ENCODE data around the gene MYL2. TPM values are rescaled to one million over a fixed set of nuclear protein-coding genes. Genes with fewer than 3 reads are reported as not detected.

Gene MYL2
- total RNA-seq, 4 donors from 2014 or later, result not detected

- WGBS, 2 donors, result 92% methylated on average over 16 of the region's 16 CpGs
- TF ChIP-seq POLR2A (IDR thresholded peaks at IDR 0.05) (no peak), CTCF (IDR thresholded peaks at IDR 0.05) (no peak)
- H3K4me3 ChIP-seq (ENCODE audit: low read depth, poor library complexity, severe bottlenecking), result no peak overlapping the region
- intact Hi-C loops (cut with DNase I; ENCODE audit: low total_unique reads), result no loop called here
- DNase-seq (ENCODE audit: low spot score in 2 of 2), result peak in 1 of 2 donors; percentile 76
Measured at GRCh38 chr12:110933326-110933974, 13.1 kb upstream of the MYL2 start.

GRCh38 chr12:110932046-110932445 lies 11.7 kb upstream of the MYL2 start:
- TF ChIP-seq CTCF (IDR thresholded peaks at IDR 0.05) (no peak), POLR2A (IDR thresholded peaks at IDR 0.05) (no peak)
- intact Hi-C loops (cut with DNase I; ENCODE audit: low total_unique reads), result no loop called here
- no peak overlapping the region for H3K4me3 ChIP-seq (ENCODE audit: low read depth, poor library complexity, severe bottlenecking)

DNA sequence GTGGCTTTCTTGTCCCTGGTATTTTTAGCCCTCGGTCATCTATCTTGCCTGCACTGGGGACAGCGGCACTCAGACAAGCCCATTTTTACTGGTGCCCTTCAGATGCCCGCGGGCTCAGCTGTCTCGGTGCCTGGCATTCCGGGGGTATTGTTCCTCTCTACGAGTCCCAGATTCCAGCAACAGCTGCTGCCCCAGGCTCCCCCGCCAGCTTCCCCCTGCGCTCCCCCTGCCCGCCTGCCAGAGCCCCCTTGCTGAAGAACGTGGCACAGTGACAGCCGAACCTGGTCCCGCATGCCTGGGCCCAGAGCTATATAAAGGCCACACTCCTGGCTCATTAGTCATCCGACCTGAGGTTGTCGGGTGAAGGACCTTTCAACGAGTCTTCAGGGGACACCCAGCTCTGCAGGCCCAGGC lies 10.9 kb upstream of the MYL2 start:
- peak in 1 of 2 donors; percentile 73 for DNase-seq (ENCODE audit: low spot score in 2 of 2)
- H3K4me3 ChIP-seq (ENCODE audit: low read depth, poor library complexity, severe bottlenecking), result no peak overlapping the region
- intact Hi-C loops (cut with DNase I; ENCODE audit: low total_unique reads), result no loop called here
- WGBS, 2 donors, result 60 to 71% methylated on average over 10 to 16 of the region's 16 CpGs
- TF ChIP-seq POLR2A (IDR thresholded peaks at IDR 0.05) (no peak), CTCF (IDR thresholded peaks at IDR 0.05) (no peak)

More at GRCh38 chr12:110932046-110932445, 11.7 kb upstream of the MYL2 start:
- 29 to 43% methylated on average over 11 of the region's 11 CpGs for WGBS, 2 donors
- DNase-seq (ENCODE audit: low spot score in 2 of 2), result peak in 1 of 2 donors; percentile 50

- H3K4me3 ChIP-seq (ENCODE audit: low read depth, poor library complexity, severe bottlenecking), result no peak overlapping the region
- DNase-seq (ENCODE audit: low spot score in 2 of 2), result peak in 1 of 2 donors; percentile 62
- WGBS, 2 donors, result 80 to 83% methylated on average over 21 of the region's 21 CpGs
- intact Hi-C loops (cut with DNase I; ENCODE audit: low total_unique reads), result no loop called here
- no peak for TF ChIP-seq POLR2A (IDR thresholded peaks at IDR 0.05)
- peak in 1 of 3 donors; percentile 45 for TF ChIP-seq CTCF (IDR thresholded peaks at IDR 0.05)
Measured at GRCh38 chr12:110930348-110931314, 10.3 kb upstream of the MYL2 start.

DNA sequence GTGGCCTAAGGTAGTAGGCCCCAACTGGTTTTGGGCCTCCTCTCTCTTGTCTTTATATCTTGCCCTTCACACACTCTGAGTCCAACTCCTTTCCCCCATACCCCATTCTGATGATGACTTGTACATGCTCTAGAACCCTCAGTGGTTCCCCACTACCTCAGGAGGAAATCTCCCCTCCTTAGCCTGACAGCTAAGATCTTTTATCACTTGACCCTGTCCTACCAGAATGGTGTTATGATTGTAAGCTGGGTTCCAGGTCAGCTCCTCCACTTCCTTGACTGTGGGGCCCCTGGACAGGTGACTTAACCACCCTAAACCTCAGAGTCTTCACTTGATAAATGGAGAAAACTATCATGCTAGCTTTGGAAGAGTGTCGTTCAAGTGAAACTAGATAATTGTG lies 9.4 kb upstream of the MYL2 start:
- DNase-seq (ENCODE audit: low spot score in 2 of 2), result no peak
- no peak overlapping the region for H3K4me3 ChIP-seq (ENCODE audit: low read depth, poor library complexity, severe bottlenecking)
- WGBS, 2 donors, result 93 to 95% methylated on average over 1 of the region's 1 CpG
- intact Hi-C loops (cut with DNase I; ENCODE audit: low total_unique reads), result loop anchor here (10.0 kb wide), 1 partner anchor 365 kb away; no protein-coding TSS in a partner anchor
- no peak for TF ChIP-seq CTCF (IDR thresholded peaks at IDR 0.05)
- no peak for TF ChIP-seq POLR2A (IDR thresholded peaks at IDR 0.05)

All from lower leg skin (tissue), 4 donors.